SU-DHL-6 (cell line): ENCODE results near the gene ANTXR1.
"Not testable (repeated sequence)": the region's sequence is repeated elsewhere in the genome, so short reads cannot be mapped to it uniquely, and the experiment has no call there.

Source experiments
- H2AFZ ChIP-seq: fragments of 200-600 bp; sonication (generic); 2 replicates; pipeline ENCODE4 v1.6.1; 2014; ENCODE audit warnings: low read depth, mild to moderate bottlenecking, moderate library complexity, mixed read lengths, antibody characterized with exemption, low read length; ENCODE audit not compliant: severe bottlenecking
- H3F3A ChIP-seq: fragments of 200-600 bp; shearing (Covaris generic); 2 replicates; pipeline ENCODE4 v1.6.0; 2016; ENCODE audit warnings: antibody characterized with exemption, mild to moderate bottlenecking; ENCODE audit not compliant: insufficient read depth
- H3K27ac ChIP-seq: fragments of 200-600 bp; sonication (generic); 2 replicates; pipeline ENCODE4 v1.5.1; 2016; ENCODE audit warnings: low read depth, mild to moderate bottlenecking, low read length, moderate library complexity, mixed read lengths
- H3K27me3 ChIP-seq: fragments of 200-600 bp; sonication (generic), shearing (Covaris generic); 2 replicates; pipeline ENCODE4 v1.6.0; 2014; ENCODE audit warnings: mild to moderate bottlenecking, low read length
- H3K36me3 ChIP-seq: fragments of 200-600 bp; sonication (generic); 2 replicates; pipeline ENCODE4 v1.6.1; 2014; ENCODE audit warnings: mild to moderate bottlenecking, low read length, mixed read lengths
- H3K4me2 ChIP-seq: fragments of 300-600, 200-600 bp; shearing (Covaris generic), sonication (generic); 2 replicates; pipeline ENCODE4 v1.6.0; 2014; ENCODE audit warnings: low read length, low read depth, mild to moderate bottlenecking; ENCODE audit not compliant: poor library complexity, severe bottlenecking
- H3K4me3 ChIP-seq: fragments of 200-600 bp; sonication (generic); 2 replicates; pipeline ENCODE4 v1.5.1; 2014; ENCODE audit warnings: antibody characterized with exemption, low read length, mild to moderate bottlenecking, mixed read lengths; ENCODE audit not compliant: insufficient read depth, poor library complexity, severe bottlenecking
- H3K79me2 ChIP-seq: fragments of 200-600 bp; sonication (generic); 2 replicates; pipeline ENCODE4 v1.6.1; 2014; ENCODE audit warnings: mild to moderate bottlenecking, low read length, moderate library complexity; ENCODE audit not compliant: insufficient read depth
- H3K9ac ChIP-seq: fragments of 200-600 bp; sonication (generic); 2 replicates; pipeline ENCODE4 v1.7.0; 2014; ENCODE audit warnings: mild to moderate bottlenecking, low read length
- H3K9me2 ChIP-seq: fragments of 200-600 bp; sonication (generic); replicated peaks from 2 replicates; pipeline ENCODE4 v1.6.1; 2014; ENCODE audit warnings: low read length; ENCODE audit not compliant: insufficient read depth
- H3K9me3 ChIP-seq: fragments of 200-600 bp; sonication (generic); 2 replicates; pipeline ENCODE4 v1.6.1; 2014; ENCODE audit warnings: low read length, mixed read lengths; ENCODE audit not compliant: insufficient read depth
- H4K20me1 ChIP-seq: fragments of 200-600 bp; sonication (generic); 2 replicates; pipeline ENCODE4 v1.6.1; 2014; ENCODE audit warnings: low read depth, mild to moderate bottlenecking, antibody characterized with exemption, low read length, moderate library complexity, mixed read lengths
- EZH2phosphoT487 ChIP-seq: fragments of 200-600 bp; sonication (generic), shearing (Covaris generic); conservative IDR thresholded peaks from 2 replicates; pipeline ENCODE4 v1.6.1; 2018; ENCODE audit warnings: mild to moderate bottlenecking, antibody characterized with exemption, low read length, moderate library complexity, mixed read lengths
- TF ChIP-seq, protein P1 (sequence below): fragments of 200-600 bp; sonication (generic); IDR thresholded peaks from one replicate; pipeline ENCODE4 v1.5.1; 2017; ENCODE audit warnings: antibody characterized with exemption, mild to moderate bottlenecking, low read length, moderate library complexity; ENCODE audit not compliant: insufficient read depth, poor library complexity, severe bottlenecking

ANTXR1 gene

DNA sequence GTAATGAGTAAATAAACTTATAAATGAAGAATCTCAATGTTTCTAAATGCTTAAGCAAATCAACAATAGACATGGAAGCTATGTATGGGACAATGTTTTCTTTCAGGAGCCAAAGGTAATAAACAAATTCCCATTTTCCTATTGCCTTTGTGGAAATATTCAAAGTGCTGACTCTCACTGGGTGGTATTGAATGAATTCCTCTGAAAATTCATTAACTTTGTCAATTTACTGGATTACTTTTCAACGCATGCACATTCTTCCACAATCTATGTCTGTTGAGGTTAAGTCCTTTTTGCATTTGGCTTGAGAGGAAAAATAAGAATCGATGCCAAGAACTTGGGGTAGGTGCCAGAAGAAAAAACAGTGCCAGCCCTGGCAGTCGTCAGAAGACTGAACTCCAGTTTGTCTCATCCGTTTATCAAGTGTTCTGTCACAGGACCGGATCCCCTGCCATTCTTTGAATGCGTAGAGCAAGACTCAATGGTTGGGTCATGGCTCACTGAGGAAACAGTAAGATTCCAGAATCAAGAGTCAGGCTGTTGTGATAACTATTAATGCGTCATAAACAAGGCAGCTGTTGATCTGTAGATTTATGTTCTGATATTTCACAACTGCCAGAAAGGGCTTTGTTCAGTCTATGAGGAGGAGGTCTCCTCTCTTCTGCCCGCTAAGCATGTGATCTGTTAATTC is 240.8 kb downstream of the ANTXR1 start:
- Histone ChIP-seq H3K9ac (no peak overlapping the region), H2AFZ (no peak overlapping the region), H3K4me2 (no peak overlapping the region), H3K27ac (no peak overlapping the region), H3K36me3 (no peaks in the 10 kb centered on the region), H3K9me2 (no peaks in the 10 kb centered on the region), H3K79me2 (no peaks in the 10 kb centered on the region), H3K9me3 (no peaks in the 10 kb centered on the region), H3K27me3 (no peaks in the 10 kb centered on the region), H3F3A (no peaks in the 10 kb centered on the region), H4K20me1 (no peaks in the 10 kb centered on the region), H3K4me3 (no peak overlapping the region)
- no peak for TF ChIP-seq EZH2phosphoT487
- TF ChIP-seq, protein P1, sequence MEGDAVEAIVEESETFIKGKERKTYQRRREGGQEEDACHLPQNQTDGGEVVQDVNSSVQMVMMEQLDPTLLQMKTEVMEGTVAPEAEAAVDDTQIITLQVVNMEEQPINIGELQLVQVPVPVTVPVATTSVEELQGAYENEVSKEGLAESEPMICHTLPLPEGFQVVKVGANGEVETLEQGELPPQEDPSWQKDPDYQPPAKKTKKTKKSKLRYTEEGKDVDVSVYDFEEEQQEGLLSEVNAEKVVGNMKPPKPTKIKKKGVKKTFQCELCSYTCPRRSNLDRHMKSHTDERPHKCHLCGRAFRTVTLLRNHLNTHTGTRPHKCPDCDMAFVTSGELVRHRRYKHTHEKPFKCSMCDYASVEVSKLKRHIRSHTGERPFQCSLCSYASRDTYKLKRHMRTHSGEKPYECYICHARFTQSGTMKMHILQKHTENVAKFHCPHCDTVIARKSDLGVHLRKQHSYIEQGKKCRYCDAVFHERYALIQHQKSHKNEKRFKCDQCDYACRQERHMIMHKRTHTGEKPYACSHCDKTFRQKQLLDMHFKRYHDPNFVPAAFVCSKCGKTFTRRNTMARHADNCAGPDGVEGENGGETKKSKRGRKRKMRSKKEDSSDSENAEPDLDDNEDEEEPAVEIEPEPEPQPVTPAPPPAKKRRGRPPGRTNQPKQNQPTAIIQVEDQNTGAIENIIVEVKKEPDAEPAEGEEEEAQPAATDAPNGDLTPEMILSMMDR = no peak

GRCh38 chr2:69255760-69256159 is 242.8 kb downstream of the ANTXR1 start:
- Histone ChIP-seq H3K79me2 (no peaks in the 10 kb centered on the region), H3K36me3 (no peaks in the 10 kb centered on the region), H3K27ac (no peak overlapping the region), H3K9me3 (peaks cover 6% of the 10 kb centered on the region; the same call in 1 of the 2 replicates), H4K20me1 (no peaks in the 10 kb centered on the region), H3K4me3 (no peak overlapping the region), H3K4me2 (no peak overlapping the region), H2AFZ (no peak overlapping the region), H3K9me2 (no peaks in the 10 kb centered on the region), H3K27me3 (no peaks in the 10 kb centered on the region; the same call in 1 of the 2 replicates), H3F3A (no peaks in the 10 kb centered on the region), H3K9ac (no peak overlapping the region)
- TF ChIP-seq, protein P1 = no peak
- no peak for TF ChIP-seq EZH2phosphoT487

- H3K79me2 ChIP-seq, H3K27ac ChIP-seq, H3K4me3 ChIP-seq, H3K9me2 ChIP-seq, H3K9me3 ChIP-seq, H3K9ac ChIP-seq, H3F3A ChIP-seq, H2AFZ ChIP-seq, H4K20me1 ChIP-seq, H3K36me3 ChIP-seq, H3K4me2 ChIP-seq, H3K27me3 ChIP-seq: not testable (repeated sequence)
Measured at GRCh38 chr2:69259994-69260591, 247.1 kb downstream of the ANTXR1 start.

- TF ChIP-seq, protein P1 = no peak
- TF ChIP-seq EZH2phosphoT487 = no peak
- Histone ChIP-seq H3K27ac (no peak overlapping the region), H3K4me3 (no peak overlapping the region)
Measured at GRCh38 chr2:69260666-69261065, 247.7 kb downstream of the ANTXR1 start.

More at GRCh38 chr2:69260666-69261065, 247.7 kb downstream of the ANTXR1 start:
- Histone ChIP-seq H2AFZ (no peak overlapping the region), H3K9me2 (no peaks in the 10 kb centered on the region), H3K36me3 (no peaks in the 10 kb centered on the region), H3K9me3 (peaks cover 10% of the 10 kb centered on the region; the same call in 1 of the 2 replicates), H3F3A (no peaks in the 10 kb centered on the region), H3K4me2 (no peak overlapping the region), H3K9ac (no peak overlapping the region), H3K27me3 (no peaks in the 10 kb centered on the region; the same call in 1 of the 2 replicates), H4K20me1 (no peaks in the 10 kb centered on the region), H3K79me2 (no peaks in the 10 kb centered on the region)
